ENCODE data around the gene OSBPL7.

The OSBPL7 gene

GRCh38 chr17:47760409-47761140, 61.0 kb downstream of the OSBPL7 start:
- DNase-seq: no peak

DNA sequence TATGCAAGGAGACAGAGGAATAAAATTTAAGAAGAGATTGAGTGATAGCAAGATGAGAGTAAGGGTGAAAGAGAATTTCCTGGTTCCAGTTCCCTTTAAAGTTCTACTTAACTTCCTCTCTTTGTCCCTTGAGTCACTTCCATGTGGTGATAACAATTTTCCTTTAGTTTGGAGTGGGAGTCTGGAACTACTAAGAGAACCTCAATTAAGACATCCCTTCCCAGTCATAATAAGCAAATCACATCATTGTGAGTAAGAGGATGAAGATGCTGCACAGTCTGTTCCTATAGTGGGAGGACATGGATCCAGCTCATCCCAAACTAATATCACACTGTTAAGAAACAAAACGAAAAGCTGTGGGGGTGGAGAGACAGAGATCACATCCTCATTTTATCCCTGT, 64.2 kb downstream of the OSBPL7 start:
- DNase-seq: no peak

Data from NCI-H1092 treated with DMSO at 0.1 percent for 48 hours (cell line).